ENCODE results near the gene INPPL1. TPM values are rescaled to one million over a fixed set of nuclear protein-coding genes. Genes with fewer than 3 reads are reported as not detected.
A peak's percentile ranks its signal among the peaks of the same experiment; 100 is the strongest.

The INPPL1 gene
- polyA plus RNA-seq, 1 donor from 2014 or later, result 11.7 TPM

- Mint-ChIP-seq H3K27me3 (no peaks in the 10 kb centered on the region), H3K4me1 (peaks cover 17 to 29% (median 22%) of the 10 kb centered on the region in 3 donors), H3K27ac (peak overlapping the region; percentile 79 to 90 (median 87)), H3K4me3 (peak overlapping the region; percentile 85 to 98 (median 96)), H3K9me3 (no peaks in the 10 kb centered on the region), H3K36me3 (no peaks in the 10 kb centered on the region)
Measured at GRCh38 chr11:72225411-72225951, 914 bp downstream of the INPPL1 start.

GRCh38 chr11:72226701-72227100 is 2.1 kb downstream of the INPPL1 start:
- no peaks in the 10 kb centered on the region for H3K9me3 Mint-ChIP-seq
- H3K27me3 Mint-ChIP-seq, result no peaks in the 10 kb centered on the region
- H3K36me3 Mint-ChIP-seq, result peaks cover 2% of the 10 kb centered on the region
- peak overlapping the region in 1 of 3 donors; percentile 79 for H3K27ac Mint-ChIP-seq
- H3K4me3 Mint-ChIP-seq, result peak overlapping the region in 1 of 4 donors; percentile 98
- H3K4me1 Mint-ChIP-seq, result peaks cover 11 to 18% (median 16%) of the 10 kb centered on the region in 3 donors

- peaks cover 4 to 9% (median 9%) of the 10 kb centered on the region in 3 donors for H3K4me1 Mint-ChIP-seq
- no peak overlapping the region for H3K27ac Mint-ChIP-seq
- no peaks in the 10 kb centered on the region for H3K9me3 Mint-ChIP-seq
- H3K4me3 Mint-ChIP-seq, result peak overlapping the region in 1 of 4 donors; percentile 98
- H3K27me3 Mint-ChIP-seq, result no peaks in the 10 kb centered on the region
- peaks cover 2% of the 10 kb centered on the region for H3K36me3 Mint-ChIP-seq
Measured at GRCh38 chr11:72227316-72228228, 3.0 kb downstream of the INPPL1 start.

GRCh38 chr11:72228229-72228843 is 3.8 kb downstream of the INPPL1 start:
- Mint-ChIP-seq H3K4me3 (peak overlapping the region in 1 of 4 donors; percentile 98), H3K4me1 (peaks cover 0 to 8% (median 4%) of the 10 kb centered on the region in 3 donors), H3K9me3 (no peaks in the 10 kb centered on the region), H3K36me3 (peaks cover 2% of the 10 kb centered on the region), H3K27ac (no peak overlapping the region), H3K27me3 (no peaks in the 10 kb centered on the region)

GRCh38 chr11:72228844-72229231 is 4.3 kb downstream of the INPPL1 start:
- Mint-ChIP-seq H3K27ac (no peak overlapping the region), H3K9me3 (no peaks in the 10 kb centered on the region), H3K4me1 (peaks cover 0 to 11% (median 4%) of the 10 kb centered on the region in 3 donors), H3K36me3 (peaks cover 2% of the 10 kb centered on the region), H3K4me3 (peak overlapping the region in 1 of 4 donors; percentile 53), H3K27me3 (no peaks in the 10 kb centered on the region)

GRCh38 chr11:72229336-72229924 is 4.9 kb downstream of the INPPL1 start:
- peak overlapping the region in 2 of 4 donors; percentile 53 to 73 for H3K4me3 Mint-ChIP-seq
- H3K4me1 Mint-ChIP-seq, result peaks cover 0 to 11% (median 6%) of the 10 kb centered on the region in 3 donors
- no peaks in the 10 kb centered on the region for H3K9me3 Mint-ChIP-seq
- no peaks in the 10 kb centered on the region for H3K27me3 Mint-ChIP-seq
- peaks cover 2% of the 10 kb centered on the region for H3K36me3 Mint-ChIP-seq
- no peak overlapping the region for H3K27ac Mint-ChIP-seq

- Mint-ChIP-seq H3K4me3 (peak overlapping the region in 1 of 4 donors; percentile 17), H3K27ac (no peak overlapping the region), H3K4me1 (peaks cover 0 to 11% (median 6%) of the 10 kb centered on the region in 3 donors), H3K36me3 (peaks cover 2% of the 10 kb centered on the region), H3K27me3 (no peaks in the 10 kb centered on the region), H3K9me3 (no peaks in the 10 kb centered on the region)
Measured at GRCh38 chr11:72229925-72230763, 5.6 kb downstream of the INPPL1 start.

- Mint-ChIP-seq H3K4me1 (peaks cover 0 to 4% (median 2%) of the 10 kb centered on the region in 3 donors), H3K4me3 (peak overlapping the region in 1 of 4 donors; percentile 17), H3K9me3 (no peaks in the 10 kb centered on the region), H3K27me3 (no peaks in the 10 kb centered on the region), H3K27ac (no peak overlapping the region), H3K36me3 (peaks cover 2% of the 10 kb centered on the region)
Measured at GRCh38 chr11:72230764-72231365, 6.3 kb downstream of the INPPL1 start.

GRCh38 chr11:72231396-72232259 is 7.1 kb downstream of the INPPL1 start:
- peaks cover 2% of the 10 kb centered on the region for H3K36me3 Mint-ChIP-seq
- H3K9me3 Mint-ChIP-seq, result no peaks in the 10 kb centered on the region
- no peaks in the 10 kb centered on the region for H3K27me3 Mint-ChIP-seq
- H3K27ac Mint-ChIP-seq, result no peak overlapping the region
- H3K4me1 Mint-ChIP-seq, result peaks cover 2 to 3% (median 2%) of the 10 kb centered on the region in 3 donors
- peak overlapping the region in 1 of 4 donors; percentile 26 for H3K4me3 Mint-ChIP-seq

GRCh38 chr11:72232260-72233055 is 7.9 kb downstream of the INPPL1 start:
- H3K4me1 Mint-ChIP-seq, result peaks cover 2 to 4% (median 3%) of the 10 kb centered on the region in 3 donors
- H3K36me3 Mint-ChIP-seq, result peaks cover 2% of the 10 kb centered on the region
- H3K27ac Mint-ChIP-seq, result no peak overlapping the region
- H3K9me3 Mint-ChIP-seq, result no peaks in the 10 kb centered on the region
- no peak overlapping the region for H3K4me3 Mint-ChIP-seq
- no peaks in the 10 kb centered on the region for H3K27me3 Mint-ChIP-seq

GRCh38 chr11:72233056-72233772 is 8.6 kb downstream of the INPPL1 start:
- Mint-ChIP-seq H3K4me3 (no peak overlapping the region), H3K4me1 (peaks cover 2 to 4% (median 3%) of the 10 kb centered on the region in 3 donors), H3K9me3 (no peaks in the 10 kb centered on the region), H3K27me3 (no peaks in the 10 kb centered on the region), H3K36me3 (peaks cover 2% of the 10 kb centered on the region), H3K27ac (peak overlapping the region in 1 of 3 donors; percentile 78)
